HEK293 (cell line): ENCODE data around the gene SPINK1.
A peak's percentile ranks its signal among the peaks of the same experiment; 100 is the strongest.

ENCODE experiments used
- CTCF ChIP-seq: fragments of 450-650 bp; formaldehyde crosslinking; IDR thresholded peaks from 2 replicates; pipeline ENCODE4 v1.5.1; 2016; ENCODE audit warnings: missing biosample characterization, missing genetic modification characterization
- GLI2 ChIP-seq: fragments of 450-650 bp; formaldehyde crosslinking; IDR thresholded peaks from 2 replicates; pipeline ENCODE4; 2017; ENCODE audit warnings: missing biosample characterization, missing genetic modification characterization, low read depth, borderline replicate concordance
- KLF7 ChIP-seq: fragments of 450-650 bp; formaldehyde crosslinking; IDR thresholded peaks from 2 replicates; pipeline ENCODE4 v1.5.1; 2016; ENCODE audit warnings: missing biosample characterization, missing genetic modification characterization, borderline replicate concordance
- PRDM4 ChIP-seq: fragments of 450-650 bp; formaldehyde crosslinking; IDR thresholded peaks from 2 replicates; pipeline ENCODE4 v1.5.1; 2017; ENCODE audit warnings: missing biosample characterization, missing genetic modification characterization
- REST ChIP-seq: fragments of 450-650 bp; formaldehyde crosslinking; IDR thresholded peaks from 2 replicates; pipeline ENCODE4 v1.5.1; 2016; ENCODE audit warnings: missing biosample characterization, missing genetic modification characterization
- SP2 ChIP-seq: fragments of 450-650 bp; formaldehyde crosslinking; IDR thresholded peaks from 2 replicates; pipeline ENCODE4 v1.5.1; 2016; ENCODE audit warnings: missing biosample characterization, missing genetic modification characterization
- ZBTB1 ChIP-seq: fragments of 450-650 bp; formaldehyde crosslinking; IDR thresholded peaks from 2 replicates; pipeline ENCODE4 v1.5.1; 2016; ENCODE audit warnings: missing biosample characterization, missing genetic modification characterization
- ZBTB10 ChIP-seq: fragments of 450-650 bp; formaldehyde crosslinking; IDR thresholded peaks from 2 replicates; pipeline ENCODE4 v1.5.1; 2016; ENCODE audit warnings: missing biosample characterization, missing genetic modification characterization
- ZBTB44 ChIP-seq: fragments of 450-650 bp; IDR thresholded peaks from 2 replicates; pipeline ENCODE4 v1.5.1; 2018; ENCODE audit warnings: missing biosample characterization, mild to moderate bottlenecking, missing genetic modification characterization
- ZNF114 ChIP-seq: fragments of 450-650 bp; formaldehyde crosslinking; IDR thresholded peaks from 2 replicates; pipeline ENCODE4 v1.5.0; 2017; ENCODE audit warnings: missing biosample characterization, missing genetic modification characterization
- ZNF133 ChIP-seq: fragments of 450-650 bp; formaldehyde crosslinking; IDR thresholded peaks from 2 replicates; pipeline ENCODE4 v1.5.1; 2016; ENCODE audit warnings: missing biosample characterization, missing genetic modification characterization
- ZNF2 ChIP-seq: fragments of 450-650 bp; formaldehyde crosslinking; IDR thresholded peaks from 2 replicates; pipeline ENCODE4 v1.5.1; 2016; ENCODE audit warnings: missing biosample characterization, missing genetic modification characterization
- ZNF26 ChIP-seq: fragments of 450-650 bp; formaldehyde crosslinking; IDR thresholded peaks from 2 replicates; pipeline ENCODE4 v1.5.1; 2016; ENCODE audit warnings: missing biosample characterization, missing genetic modification characterization
- ZNF341 ChIP-seq: fragments of 450-650 bp; formaldehyde crosslinking; IDR thresholded peaks from 2 replicates; pipeline ENCODE4; 2016; ENCODE audit warnings: low read depth, missing biosample characterization, missing genetic modification characterization
- ZNF362 ChIP-seq: fragments of 450-650 bp; formaldehyde crosslinking; IDR thresholded peaks from 2 replicates; pipeline ENCODE4 v1.5.1; 2016; ENCODE audit warnings: missing biosample characterization, missing genetic modification characterization
- ZNF366 ChIP-seq: fragments of 450-650 bp; formaldehyde crosslinking; conservative IDR thresholded peaks from 2 replicates; pipeline ENCODE4 v1.5.1; 2016; ENCODE audit warnings: missing biosample characterization, missing genetic modification characterization
- ZNF398 ChIP-seq: fragments of 450-650 bp; formaldehyde crosslinking; IDR thresholded peaks from 2 replicates; pipeline ENCODE4 v1.5.1; 2017; ENCODE audit warnings: missing biosample characterization, missing genetic modification characterization
- ZNF426 ChIP-seq: fragments of 450-650 bp; formaldehyde crosslinking; IDR thresholded peaks from 2 replicates; pipeline ENCODE4 v1.5.1; 2017; ENCODE audit warnings: missing biosample characterization, missing genetic modification characterization, mild to moderate bottlenecking, inconsistent platforms, moderate library complexity
- ZNF660 ChIP-seq: fragments of 450-650 bp; IDR thresholded peaks from 2 replicates; pipeline ENCODE4 v1.5.1; 2018; ENCODE audit warnings: missing biosample characterization, mild to moderate bottlenecking, missing genetic modification characterization
- ZSCAN30 ChIP-seq: fragments of 450-650 bp; IDR thresholded peaks from 2 replicates; pipeline ENCODE4 v1.5.1; 2018; ENCODE audit warnings: missing biosample characterization, mild to moderate bottlenecking, missing genetic modification characterization, moderate library complexity

Gene SPINK1

GRCh38 chr5:147782110-147783028, 49.1 kb downstream of the SPINK1 start, which contains the start of gene JAKMIP2 (continued):
- TF ChIP-seq ZBTB10 (tag by site-specific recombination) = 0 out of 2 replicates have a peak, but pooled peaks have one; percentile 50
- no peak for TF ChIP-seq ZNF114 (tag by site-specific recombination)
- TF ChIP-seq REST (tag by site-specific recombination) = peak; percentile 11; the same call in 1 of the 2 replicates
- peak; percentile 76 for TF ChIP-seq ZNF341
- TF ChIP-seq ZBTB44 (tag by site-specific recombination) = peak; percentile 98
- TF ChIP-seq ZNF2 = peak; percentile 80; the same call in 1 of the 2 replicates
- TF ChIP-seq KLF7 = peak; percentile 63; the same call in 1 of the 2 replicates
- TF ChIP-seq ZNF26 = no peak
- TF ChIP-seq ZNF660 (tag by site-specific recombination) = peak; percentile 87
- TF ChIP-seq SP2 (tag by site-specific recombination) = peak; percentile 86
- no peak for TF ChIP-seq ZNF133 (tag by site-specific recombination)
- TF ChIP-seq ZNF398 = peak; percentile 37
- TF ChIP-seq CTCF = peak; percentile 47
- TF ChIP-seq ZNF426 (tag by site-specific recombination) = no peak
- TF ChIP-seq GLI2 = no peak
- peak; percentile 84 for TF ChIP-seq ZNF366 (tag by site-specific recombination)
- TF ChIP-seq ZNF362 (tag by site-specific recombination) = peak; percentile 95
- no peak for TF ChIP-seq ZBTB1 (tag by site-specific recombination)
- TF ChIP-seq PRDM4 (tag by site-specific recombination) = 0 out of 2 replicates have a peak, but pooled peaks have one; percentile 5
- TF ChIP-seq ZSCAN30 = peak; percentile 97
